Hypothalamus (tissue), 51 donors: ENCODE data around the gene MRPS18A.

Experiments used
- DNase-seq, 51 donors: peaks; one replicate each; lab custom pipeline; 2025; lab: John Stamatoyannopoulos, UW

Gene MRPS18A

DNA sequence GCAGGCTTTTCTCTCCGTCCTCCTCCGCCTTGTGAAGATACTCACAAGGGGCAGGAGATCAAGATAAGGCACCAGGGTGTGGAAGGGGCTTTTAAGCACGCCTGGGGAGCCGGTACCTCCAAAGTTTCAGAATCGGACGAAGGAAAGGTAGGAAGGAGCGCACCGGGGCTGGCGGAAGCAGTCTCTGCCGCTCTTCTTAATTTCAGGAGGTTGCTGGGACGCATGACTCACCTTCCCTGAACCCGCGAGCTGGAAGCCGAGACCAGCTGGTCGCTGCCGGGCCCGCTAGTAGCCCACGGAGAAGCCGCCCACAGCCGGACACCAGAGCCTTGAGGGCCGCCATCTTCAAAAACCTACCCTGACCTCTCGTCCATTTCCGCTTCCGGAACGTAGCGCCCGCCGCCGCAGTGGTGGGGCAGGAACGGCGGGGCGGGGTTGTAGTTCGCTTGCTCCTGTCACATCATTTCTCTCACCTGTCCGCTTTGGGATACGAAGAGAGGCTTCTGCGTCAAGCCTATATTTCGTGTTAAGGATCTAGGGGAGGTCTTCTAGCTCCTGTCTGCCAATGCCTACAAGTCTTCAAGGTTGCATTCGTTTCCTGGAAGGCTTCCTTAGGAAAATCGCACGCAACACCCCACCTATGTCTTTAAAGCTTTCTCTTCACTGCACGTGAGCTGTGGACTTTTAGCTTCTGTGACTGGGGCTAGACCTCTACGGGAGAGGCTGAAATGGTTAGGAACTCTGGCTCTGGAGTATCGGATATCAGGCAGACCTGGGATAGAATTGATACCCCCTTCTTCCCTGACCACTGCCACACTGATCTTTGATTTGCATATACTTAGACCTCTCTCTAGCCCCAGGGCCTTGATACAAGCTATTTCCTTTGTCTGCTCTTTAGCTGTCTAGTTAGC is at the start of gene MRPS18A:
Gene MRPS18A, minus strand, starts transcription at position 355 of the 911 bp plus-strand sequence. Its CDS starts 12 bp downstream, at position 343.
- DNase-seq: peak in 49 of 51 donors; percentile 24 to 90 (median 68)

DNA sequence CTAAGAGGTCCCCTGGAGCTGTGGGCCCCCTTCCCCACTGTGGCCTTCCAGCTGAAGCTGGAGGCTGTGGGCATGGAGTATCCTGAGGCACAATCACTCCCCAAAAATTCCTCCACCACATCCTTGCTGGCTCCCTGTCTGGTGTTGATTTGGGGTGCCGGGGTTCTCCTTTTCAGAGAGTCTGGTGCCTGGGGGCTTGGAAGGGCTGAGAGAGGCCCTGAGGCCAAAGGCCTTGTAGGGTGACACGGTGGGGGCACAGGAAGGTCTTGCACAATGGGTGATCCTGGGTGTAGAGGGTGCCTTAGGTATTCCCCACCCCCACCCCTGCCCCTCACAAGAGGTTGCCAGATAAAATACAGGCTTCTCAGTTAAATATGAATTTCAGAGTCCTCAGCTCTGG is 49.3 kb upstream of the MRPS18A start:
- no peak for DNase-seq

DNA sequence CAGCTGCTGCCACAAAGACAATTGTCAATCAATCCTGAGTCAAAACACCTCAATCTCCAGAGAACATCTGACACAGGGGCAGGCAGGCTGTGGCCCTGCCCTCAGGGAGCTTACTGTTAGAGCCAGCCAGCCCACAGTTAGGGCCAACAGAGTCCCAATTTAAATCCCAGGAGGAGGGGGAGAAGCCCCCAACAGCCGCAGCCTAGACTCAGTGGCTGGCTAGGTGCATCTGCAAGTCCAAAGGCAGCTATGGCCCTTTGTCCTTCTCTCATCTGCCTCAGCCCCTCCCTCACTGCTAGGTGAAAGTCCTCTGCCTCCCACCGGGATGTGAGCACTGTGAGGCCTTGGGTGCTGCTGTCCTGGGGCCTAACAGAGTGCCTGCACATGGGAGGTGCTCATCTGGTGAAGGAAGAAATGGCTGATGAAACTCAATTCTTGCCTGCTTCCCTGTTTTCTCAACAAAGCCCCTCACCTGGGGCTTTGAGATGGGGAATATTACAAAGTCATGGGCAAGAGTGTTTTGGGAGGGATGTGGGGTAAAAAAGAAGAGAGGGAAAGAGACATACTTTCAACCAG is 48.7 kb upstream of the MRPS18A start:
- no peak for DNase-seq

DNA sequence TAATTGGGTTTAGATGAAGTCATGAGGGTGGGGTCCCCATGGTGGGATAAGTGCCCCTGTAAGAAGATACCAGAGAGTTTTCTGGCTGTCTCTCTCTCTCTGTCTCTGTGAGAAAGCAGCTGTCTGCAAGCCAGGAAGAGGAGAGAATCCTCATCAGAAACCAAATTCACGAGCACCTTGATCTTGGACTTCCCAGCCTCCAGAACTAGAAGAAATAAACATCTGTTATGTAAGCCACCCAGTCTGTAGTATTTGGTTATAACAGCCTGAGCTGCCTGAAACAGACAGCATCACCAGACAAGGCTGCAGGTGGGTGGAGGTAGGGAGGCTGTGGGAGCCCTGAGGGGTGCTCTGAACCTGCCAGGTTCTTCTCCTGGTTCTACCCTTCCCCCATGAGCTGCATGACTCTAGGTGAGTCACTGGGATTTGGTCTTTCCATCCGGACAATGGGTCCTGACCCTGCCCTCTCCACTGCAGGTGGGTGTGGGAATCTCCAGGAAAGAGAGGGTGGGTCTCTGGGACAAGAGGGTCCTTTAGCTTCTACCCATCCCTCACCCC is 48.1 kb upstream of the MRPS18A start:
- no peak for DNase-seq

DNA sequence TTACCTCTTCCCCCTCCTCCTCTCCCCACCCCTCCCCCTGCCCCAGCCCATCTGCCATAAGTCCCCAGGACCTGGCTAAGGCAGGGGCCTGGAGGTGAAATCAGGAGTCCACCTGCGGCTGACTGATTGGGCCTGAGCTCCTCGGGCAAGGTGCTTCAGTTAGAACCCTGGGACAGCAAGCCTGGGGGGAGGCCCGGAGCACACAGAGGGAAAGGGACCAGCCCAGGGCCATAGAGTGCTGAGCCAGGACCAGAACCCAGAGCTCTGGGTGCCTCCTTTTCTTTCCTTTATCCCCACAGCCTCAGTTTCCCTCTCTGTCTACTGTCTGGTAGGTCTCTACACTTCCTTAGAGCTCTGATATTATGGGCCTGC is 46.7 kb upstream of the MRPS18A start:
- no peak for DNase-seq

DNA sequence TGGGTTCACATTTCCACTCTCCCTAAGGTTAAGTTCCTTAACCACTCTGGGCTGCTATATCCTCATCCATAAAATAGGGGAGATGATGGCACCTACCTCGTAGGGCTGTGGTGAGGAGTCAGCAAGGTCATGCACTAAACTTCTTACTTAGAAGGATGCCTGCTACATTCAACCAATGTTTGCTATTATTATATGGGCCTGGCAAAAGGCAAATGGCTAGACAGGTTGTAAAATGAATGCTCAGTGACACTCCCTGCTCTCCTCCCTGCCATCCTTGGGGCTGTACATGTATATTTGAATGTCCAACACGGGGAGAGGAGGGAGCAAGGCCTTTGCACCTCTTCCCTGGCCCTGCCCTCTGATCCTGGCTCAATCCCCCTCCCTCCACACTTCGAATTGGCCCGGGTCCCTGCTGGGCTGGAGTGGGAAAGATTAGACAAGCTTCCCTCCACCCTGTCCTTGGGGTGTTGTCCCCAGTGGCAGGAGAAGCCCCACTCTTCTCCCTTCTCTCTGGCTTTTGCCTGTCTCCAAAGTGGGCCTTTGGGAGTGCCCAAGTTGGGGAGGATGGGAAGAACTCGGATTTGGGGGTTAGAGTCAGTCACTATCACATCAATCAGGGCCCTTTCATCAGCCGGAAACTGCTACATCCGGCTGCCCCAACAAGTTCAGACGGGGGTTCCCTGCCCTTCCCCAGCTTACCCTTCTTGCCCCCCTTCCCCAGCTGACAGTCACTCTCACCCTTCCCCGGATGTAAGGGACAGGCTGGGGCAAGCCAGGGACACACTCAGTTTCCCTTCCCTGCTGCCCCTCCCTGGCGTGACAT is 46.1 kb upstream of the MRPS18A start:
- no peak for DNase-seq

DNA sequence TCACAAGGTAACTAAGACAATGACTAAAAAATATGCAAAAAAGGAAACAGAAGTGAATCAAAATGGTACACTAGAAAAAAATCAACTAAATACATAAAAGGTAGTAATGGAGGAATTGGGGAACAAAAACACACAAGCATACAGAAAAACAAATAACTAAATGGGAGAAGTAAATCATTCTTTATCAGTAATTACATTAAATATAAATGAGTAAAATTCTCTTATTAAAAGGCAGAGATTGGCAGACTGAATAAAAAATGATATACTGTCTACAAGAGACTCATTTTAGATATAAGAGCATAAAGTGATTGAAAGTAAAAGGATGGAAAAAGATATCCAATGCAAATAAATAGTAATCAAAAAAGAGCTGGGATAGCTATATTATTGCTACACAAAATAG is 43.0 kb upstream of the MRPS18A start:
- DNase-seq: no peak

DNA sequence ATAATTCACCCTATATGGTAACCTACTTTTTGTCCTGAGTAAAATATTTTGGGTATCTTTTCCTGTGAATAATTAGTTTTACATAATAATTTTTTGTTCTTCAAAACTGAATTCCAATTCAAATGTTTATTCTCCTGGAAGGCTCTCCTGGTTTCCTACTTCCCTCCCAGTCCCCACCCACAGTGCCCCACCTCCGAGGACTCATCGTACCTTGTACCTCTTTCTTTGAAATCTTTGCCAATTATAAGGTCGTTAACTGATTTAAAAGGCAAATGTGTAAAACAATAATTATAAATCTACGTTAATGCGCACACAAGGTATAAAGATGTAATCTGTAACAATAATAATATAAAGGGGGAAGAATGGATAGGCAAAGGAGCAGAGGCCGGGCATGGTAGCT is 41.9 kb upstream of the MRPS18A start:
- no peak for DNase-seq

DNA sequence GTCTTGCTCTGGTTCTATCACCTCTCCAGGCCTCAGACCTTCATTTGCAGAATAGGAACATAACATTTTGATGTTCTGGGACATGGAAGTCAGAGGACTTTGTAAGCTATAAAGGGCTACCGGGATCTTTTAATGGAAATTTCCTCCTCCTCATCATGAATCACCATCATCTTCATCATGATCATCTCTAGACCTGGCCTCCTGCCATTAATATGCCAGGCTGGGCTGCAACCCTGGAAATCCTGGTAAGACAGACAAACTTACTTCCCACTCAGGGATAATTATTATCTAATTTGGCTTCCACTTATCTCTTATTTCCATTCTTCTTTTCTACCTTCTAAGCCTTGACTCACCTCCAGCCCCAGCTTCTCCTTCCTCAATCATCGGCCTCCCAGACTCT is 41.0 kb upstream of the MRPS18A start:
- DNase-seq: peak in 1 of 51 donors; percentile 4

DNA sequence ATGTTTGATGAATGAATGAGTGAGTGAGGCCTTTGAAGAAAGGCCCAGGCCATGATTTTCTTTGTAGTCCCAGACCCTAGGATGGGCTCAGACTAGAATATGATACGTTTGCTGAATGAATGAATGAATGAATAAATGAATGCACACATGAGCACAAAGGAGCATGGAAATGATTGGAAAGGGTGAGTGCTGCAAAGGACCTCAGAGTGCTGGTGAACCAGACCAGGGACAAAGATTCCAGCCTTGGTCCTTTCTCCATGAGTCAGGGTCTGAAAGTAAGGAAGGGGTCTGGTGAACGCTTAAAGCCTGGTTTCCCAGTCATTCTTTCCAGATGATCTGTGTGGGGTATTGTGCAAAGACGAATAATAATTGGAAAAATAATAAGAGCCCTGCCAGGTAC is 40.0 kb upstream of the MRPS18A start:
- no peak for DNase-seq

DNA sequence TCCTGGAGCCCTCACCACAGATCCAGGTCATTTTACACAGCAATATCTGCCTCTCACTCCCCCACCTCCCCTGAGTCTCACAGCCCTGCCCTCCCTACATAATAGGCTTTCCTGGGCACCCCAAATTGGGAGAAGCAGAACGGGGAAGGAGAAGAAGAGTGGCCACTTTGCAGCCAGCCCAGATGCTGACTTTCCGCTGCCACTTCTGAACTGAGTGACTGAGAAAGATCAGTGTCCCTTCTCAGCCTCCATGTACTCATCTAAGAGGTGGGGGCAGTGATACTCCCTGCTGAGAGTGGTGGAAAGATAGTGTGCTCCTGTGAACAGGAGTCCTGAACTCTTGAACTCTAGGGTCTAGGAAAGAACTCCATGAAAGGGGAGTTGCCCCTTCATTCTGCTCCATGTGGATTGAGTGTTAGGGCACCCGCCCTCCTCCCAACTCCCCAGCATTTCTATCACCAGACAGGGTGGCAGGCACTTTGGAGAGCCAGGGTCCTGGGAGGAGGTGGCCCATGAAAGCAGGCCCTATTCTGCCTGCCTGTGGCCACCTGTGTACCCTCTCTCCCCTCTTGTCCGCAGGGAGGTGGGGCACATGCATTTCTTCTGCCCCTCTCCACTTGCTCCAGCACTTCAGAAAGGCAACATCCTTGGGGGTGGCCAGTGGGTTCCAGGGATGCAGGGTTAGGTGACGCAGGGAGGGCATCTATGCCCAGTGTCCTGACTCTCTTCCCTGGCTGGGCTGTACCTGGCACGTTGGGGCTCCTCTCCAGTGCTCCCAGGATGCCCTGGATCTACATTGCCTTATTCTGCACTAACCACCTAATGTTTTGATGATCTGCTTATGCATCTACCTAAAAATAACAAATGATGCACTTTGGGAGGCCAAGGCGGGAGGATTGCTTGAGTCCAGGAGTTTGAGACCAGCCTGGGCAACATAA is 38.3 kb upstream of the MRPS18A start:
- no peak for DNase-seq

DNA sequence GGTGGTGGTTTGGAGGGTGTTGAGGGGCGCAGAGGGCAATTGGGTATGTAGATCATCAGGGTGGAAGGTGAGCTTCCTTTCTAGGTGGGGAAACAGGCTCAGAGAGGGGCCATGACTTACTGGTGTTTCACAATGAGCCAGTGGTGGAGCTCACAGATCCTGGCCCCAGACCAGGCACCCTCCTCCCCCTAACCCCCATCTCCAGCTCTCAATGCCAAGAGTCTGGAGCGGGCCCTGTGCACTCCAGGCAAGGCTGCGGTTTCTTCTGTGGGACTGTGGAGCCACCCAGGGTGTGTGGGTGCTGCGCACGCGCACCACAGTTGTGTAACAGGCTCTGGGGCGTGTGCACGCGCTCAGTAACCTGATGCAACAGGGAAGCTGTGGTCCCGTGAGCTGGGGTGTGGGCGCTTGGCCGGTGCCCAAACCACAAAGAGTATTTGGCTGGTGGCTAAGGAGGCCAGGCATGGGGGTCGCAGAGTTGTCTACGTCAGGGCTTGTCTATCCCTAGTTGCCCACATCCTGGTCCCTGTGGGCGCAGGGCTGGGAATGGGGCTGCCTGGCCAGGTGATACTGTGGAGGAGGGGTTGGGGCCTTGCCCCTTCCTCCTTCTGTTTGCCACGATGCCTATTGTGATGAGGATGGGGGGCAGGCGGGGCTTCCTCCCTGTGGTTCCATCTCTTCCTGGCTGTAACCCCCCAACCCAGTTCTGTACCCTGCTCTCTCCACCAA is 37.5 kb upstream of the MRPS18A start:
- peak in 1 of 51 donors; percentile 5 for DNase-seq

DNA sequence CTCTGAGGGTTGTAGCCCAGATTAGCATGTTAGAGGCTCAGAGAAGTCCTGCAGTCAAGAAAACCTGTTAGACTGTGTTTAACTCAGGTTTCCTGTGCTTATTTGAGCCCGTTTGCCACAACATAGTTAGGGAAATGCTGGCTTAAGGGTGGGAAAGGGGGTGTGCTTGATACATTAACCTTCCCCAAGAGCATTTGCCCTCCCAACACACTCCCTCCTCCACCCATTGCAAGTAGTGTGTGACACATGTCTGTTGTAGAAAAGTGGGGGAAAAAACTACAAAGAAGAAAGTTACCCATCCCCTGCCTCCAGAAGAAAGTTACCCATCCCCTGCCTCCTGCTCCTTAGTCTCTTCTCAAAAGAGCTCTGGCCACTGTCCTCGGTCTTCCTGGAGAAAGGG is 36.8 kb upstream of the MRPS18A start:
- DNase-seq: no peak

DNA sequence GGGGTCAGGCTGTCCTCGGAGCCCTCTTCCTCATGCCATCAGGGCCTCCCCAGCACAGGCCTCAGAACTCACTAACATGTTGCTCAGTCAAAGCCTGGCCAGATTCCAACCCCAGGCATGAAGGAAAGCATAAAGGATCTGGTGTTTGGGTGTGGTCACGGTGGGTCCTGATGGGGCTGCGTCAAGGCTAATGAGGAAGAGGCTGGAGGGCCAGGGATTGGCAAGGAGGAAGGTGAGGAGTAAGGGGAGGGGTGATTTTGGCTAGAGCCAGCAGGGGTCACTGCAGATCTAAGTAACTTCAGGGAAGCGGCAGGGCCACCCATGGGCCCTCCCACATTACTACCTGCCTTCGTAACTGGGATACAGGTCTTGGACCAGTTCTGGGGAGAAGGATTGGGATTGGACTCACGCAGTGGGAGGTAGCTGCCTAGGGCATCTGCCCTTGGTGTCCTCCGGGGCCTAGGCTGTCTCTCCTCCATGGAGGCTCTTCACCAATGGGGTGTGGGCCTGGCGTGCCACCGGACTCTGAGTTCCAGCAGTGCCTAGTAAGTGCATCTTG is 36.2 kb upstream of the MRPS18A start:
- DNase-seq: peak in 7 of 51 donors; percentile 1 to 24 (median 9)

DNA sequence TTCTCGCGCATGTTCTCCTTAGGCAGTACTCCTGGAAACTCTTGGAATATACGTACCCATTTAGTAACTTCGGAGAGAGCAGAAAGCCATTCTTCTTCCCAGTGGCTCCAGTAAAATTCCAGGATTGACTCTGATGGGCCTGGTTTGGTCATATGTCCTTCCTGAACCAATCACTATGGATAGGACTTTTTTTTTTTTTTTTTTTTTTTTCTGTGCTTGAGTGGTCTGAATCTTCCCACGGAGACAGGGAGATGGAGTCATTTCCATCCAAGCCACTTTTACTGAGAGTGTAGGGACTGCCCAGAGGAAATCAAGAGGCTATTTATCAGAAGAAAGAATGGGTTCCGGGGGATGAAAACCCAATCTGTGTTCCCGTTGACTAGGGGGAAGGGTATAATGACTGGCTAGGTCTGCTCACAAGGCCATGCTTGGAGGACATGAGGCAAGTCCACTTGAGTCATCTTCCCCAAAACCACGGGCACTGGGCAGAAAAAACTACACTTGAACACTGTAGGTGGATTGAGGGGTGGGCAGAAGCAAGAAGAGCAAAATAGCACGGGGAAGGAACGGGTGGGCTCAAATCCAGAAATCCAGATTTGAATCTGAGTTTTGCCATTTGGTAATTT is 35.4 kb upstream of the MRPS18A start:
- DNase-seq: no peak

DNA sequence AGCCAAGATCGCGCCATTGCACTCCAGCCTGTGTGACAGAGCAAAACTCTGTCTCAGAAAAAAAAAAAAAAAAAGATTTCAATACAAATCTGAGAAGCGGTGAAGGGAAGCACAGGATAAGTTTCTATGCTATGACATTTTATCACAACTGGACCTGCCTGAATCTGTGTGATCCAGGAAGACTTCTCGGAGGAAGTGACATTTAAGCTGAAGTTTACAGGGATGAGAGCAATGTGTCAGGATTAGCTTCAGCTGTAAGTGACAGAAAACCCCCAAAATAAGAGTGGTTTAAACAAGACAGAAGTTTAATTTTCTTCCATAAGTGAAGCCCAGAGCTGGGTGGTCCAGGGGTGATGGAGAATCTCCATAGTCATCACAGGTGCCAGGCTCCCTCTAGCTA is 33.4 kb upstream of the MRPS18A start:
- no peak for DNase-seq

DNA sequence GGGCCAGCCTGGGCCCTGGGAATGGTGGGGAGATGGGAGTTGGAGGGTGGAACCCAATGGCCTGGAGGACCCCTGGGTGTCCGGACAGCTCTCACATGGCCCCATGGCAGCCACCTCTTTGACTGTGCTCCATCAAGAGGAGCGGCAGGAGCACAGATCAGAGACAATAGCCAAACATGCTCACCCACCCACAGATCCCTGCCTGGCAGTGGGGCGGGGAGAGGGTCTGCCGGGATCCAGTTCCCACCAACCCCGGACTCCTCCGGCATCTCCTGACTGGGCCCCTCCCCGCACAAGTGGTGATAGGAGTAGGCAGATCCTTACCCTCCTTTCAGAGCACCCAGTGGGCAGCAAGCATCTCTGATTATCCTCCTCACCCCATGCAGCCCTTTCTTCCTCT is 31.9 kb upstream of the MRPS18A start:
- no peak for DNase-seq

DNA sequence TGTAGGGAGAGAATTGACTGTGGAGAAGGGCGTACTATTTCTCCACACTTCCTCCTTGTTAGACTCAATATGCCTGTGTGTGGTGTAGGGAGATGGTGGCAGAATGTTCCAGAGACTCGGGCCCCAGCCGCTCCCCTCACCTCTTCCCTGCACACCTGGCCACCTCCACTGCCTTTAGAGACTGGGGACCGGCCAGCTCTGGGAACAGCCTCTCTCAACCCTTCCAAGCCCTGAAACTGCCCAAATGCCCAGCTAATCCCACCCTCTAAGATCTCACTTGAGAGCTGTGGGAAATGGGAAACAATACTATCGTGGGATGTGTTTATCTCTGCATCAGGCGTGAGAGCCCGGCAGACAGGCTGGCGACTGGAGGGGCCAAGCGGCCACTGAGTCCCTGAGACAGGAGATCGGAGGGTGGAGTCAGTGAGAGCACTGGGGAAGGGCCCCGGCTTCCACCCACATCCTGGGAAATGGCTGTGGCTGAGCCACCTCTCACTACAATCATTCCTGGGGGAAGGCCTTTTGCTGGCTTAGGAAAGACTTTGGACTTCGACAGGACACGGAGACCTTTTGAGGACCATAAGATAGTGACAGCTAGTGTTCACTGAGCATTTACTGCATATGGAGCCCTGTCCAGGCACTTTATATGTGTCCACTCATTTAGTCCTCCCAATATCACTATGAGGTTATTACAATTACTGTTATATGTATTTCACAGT is 31.0 kb upstream of the MRPS18A start:
- no peak for DNase-seq
